Nephron (organoid): ENCODE data around the gene SINHCAF.

Experiments
- H3K27ac Mint-ChIP-seq, 3 experiments: 2 replicates each; pipeline ENCODE4 v1.8.0; 2020; ENCODE audit warnings: mixed read lengths in 3 of 3, mild to moderate bottlenecking in 2 of 3, moderate library complexity in 1 of 3
- H3K27me3 Mint-ChIP-seq: 2 replicates; pipeline ENCODE4 v1.8.0; 2021; ENCODE audit warnings: low read depth, mild to moderate bottlenecking, moderate library complexity, mixed read lengths
- H3K36me3 Mint-ChIP-seq: 2 replicates; pipeline ENCODE4 v1.8.0; 2020; ENCODE audit warnings: low read depth, mixed read lengths
- H3K4me1 Mint-ChIP-seq: 2 replicates; pipeline ENCODE4 v1.8.0; 2020; ENCODE audit warnings: mixed read lengths
- H3K4me3 Mint-ChIP-seq, 3 experiments: 2 replicates each; pipeline ENCODE4 v1.8.0; 2020; ENCODE audit warnings: mild to moderate bottlenecking in 3 of 3, mixed read lengths in 3 of 3, moderate library complexity in 2 of 3
- H3K9me3 Mint-ChIP-seq: 2 replicates; pipeline ENCODE4 v1.8.0; 2020; ENCODE audit warnings: mixed read lengths
- TF ChIP-seq, protein P1 (sequence below), 3 experiments: fragments of 200-600 bp; sonication (generic); IDR thresholded peaks; one replicate each; pipeline ENCODE4 v1.5.0; 2021; ENCODE audit warnings: antibody characterized with exemption in 3 of 3; ENCODE audit not compliant: unreplicated experiment in 3 of 3

Gene SINHCAF

DNA sequence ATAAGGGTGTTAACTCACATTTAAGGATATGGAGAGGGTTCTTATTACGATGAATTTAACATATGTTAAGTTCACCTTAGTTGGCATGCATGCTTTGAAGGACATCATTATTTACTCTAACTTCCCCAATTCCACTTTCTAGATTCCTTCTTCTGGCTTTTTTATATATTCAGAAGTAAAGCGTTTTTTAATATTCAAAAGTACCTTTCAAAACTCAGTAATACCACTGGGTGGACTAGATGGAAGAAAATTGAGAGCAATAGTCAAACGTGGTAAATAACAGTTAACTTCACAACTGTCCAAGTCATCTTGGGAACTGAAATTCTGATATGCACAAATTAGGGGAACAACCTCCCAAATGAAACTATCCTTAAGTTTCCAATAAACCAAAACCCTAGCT lies 9.1 kb downstream of the SINHCAF start:
- Mint-ChIP-seq H3K27me3 (no peaks in the 10 kb centered on the region), H3K4me1 (peaks cover 47% of the 10 kb centered on the region), H3K4me3 (peak overlapping the region in 2 of 3 experiments; percentile 44 to 66), H3K9me3 (peaks cover 4% of the 10 kb centered on the region), H3K27ac (peak overlapping the region in 2 of 3 experiments; percentile 1 to 23), H3K36me3 (peaks cover 30% of the 10 kb centered on the region)
- TF ChIP-seq, protein P1, sequence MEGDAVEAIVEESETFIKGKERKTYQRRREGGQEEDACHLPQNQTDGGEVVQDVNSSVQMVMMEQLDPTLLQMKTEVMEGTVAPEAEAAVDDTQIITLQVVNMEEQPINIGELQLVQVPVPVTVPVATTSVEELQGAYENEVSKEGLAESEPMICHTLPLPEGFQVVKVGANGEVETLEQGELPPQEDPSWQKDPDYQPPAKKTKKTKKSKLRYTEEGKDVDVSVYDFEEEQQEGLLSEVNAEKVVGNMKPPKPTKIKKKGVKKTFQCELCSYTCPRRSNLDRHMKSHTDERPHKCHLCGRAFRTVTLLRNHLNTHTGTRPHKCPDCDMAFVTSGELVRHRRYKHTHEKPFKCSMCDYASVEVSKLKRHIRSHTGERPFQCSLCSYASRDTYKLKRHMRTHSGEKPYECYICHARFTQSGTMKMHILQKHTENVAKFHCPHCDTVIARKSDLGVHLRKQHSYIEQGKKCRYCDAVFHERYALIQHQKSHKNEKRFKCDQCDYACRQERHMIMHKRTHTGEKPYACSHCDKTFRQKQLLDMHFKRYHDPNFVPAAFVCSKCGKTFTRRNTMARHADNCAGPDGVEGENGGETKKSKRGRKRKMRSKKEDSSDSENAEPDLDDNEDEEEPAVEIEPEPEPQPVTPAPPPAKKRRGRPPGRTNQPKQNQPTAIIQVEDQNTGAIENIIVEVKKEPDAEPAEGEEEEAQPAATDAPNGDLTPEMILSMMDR (IDR thresholded peaks at IDR 0.05; ENCODE audit: unreplicated experiment in 3 of 3), result no peak

DNA sequence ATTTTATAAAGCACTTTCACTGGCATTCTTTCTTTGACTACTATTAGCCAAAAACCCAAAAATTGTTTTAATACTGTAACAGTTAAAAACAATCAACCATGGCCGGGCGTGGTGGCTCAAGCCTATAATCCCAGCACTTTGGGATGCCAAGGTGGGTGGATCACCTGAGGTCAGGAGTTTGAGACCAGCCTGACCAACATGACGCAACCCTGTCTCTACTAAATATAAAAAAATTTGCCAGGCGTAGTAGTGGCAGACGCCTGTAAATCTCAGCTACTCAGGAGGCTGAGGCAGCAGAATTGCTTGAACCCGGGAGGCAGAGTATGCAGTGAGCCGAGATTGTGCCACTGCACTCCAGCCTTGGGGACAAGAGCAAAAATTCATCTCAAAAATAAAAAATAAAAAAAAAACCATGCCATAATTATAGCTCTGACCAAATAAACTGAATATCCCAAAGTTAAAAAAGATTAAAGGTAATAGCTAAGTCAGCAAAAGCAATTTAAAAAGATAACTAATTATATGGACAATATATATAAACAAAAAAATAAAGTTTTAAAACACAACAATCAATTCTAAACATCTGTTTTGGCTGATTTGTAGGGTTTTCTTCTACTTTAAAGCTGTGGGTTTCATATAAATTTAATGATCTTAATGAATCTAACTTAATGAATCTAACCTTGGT lies 10.0 kb downstream of the SINHCAF start:
- no peak overlapping the region for H3K4me3 Mint-ChIP-seq
- peaks cover 37% of the 10 kb centered on the region for H3K4me1 Mint-ChIP-seq
- no peak overlapping the region for H3K27ac Mint-ChIP-seq
- no peaks in the 10 kb centered on the region for H3K27me3 Mint-ChIP-seq
- TF ChIP-seq, protein P1 (IDR thresholded peaks at IDR 0.05; ENCODE audit: unreplicated experiment in 3 of 3), result no peak
- H3K36me3 Mint-ChIP-seq, result peaks cover 38% of the 10 kb centered on the region
- peaks cover 4% of the 10 kb centered on the region for H3K9me3 Mint-ChIP-seq

DNA sequence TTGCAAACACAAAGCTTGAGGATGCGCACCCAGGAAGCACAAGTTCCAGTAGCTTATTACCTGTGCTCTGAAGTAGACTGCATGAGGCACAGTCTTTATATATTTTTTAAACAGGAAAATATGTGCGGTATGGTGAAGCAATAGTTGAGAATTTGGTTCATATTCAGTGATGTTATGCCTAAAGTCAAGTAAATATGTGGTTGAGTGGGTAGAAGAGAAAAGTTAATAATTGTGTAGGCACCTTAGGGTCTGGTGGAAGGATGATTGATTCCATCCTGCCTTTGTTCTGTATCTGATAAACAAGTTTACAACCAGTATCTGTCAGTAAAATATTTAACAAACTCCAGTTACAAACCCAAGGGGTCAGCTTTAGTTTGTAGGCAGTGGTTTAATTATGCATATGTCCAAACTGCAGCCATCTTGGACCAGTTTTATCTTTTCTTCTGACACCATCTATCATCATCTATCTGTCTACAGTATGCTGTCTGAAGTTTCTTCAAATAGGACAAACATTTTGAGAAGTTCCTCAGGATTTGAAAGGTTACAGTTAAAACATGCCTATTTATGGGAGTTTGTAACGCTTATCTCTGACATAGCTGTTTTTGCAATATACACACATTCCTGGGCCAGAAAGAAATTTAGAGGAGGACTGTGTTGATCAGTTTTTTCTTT lies 10.8 kb downstream of the SINHCAF start:
- TF ChIP-seq, protein P1 (IDR thresholded peaks at IDR 0.05; ENCODE audit: unreplicated experiment in 3 of 3), result no peak
- Mint-ChIP-seq H3K27me3 (no peaks in the 10 kb centered on the region), H3K9me3 (peaks cover 4% of the 10 kb centered on the region), H3K27ac (peak overlapping the region in 2 of 3 experiments; percentile 16 to 69), H3K4me1 (peaks cover 30% of the 10 kb centered on the region), H3K36me3 (peaks cover 44% of the 10 kb centered on the region), H3K4me3 (no peak overlapping the region)

DNA sequence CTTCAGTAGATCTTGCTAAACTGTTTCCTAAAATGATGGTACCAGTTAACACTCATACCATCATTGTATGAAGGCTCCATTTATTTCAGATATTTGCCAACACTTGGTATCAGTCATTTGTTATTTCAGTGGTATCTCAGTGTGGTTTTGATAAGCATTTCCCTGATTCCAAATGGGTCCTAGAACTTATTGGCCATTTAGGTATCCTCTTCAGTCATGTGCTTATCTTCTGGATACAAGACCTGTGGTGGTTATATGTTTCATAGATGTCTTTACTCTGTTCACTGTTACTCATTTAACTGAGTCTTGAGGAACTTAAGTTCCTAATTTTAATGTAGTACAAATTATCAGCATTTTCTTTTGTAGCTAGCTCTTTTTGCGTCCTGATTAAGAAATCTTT lies 13.5 kb downstream of the SINHCAF start:
- Mint-ChIP-seq H3K9me3 (peaks cover 4% of the 10 kb centered on the region), H3K4me3 (no peak overlapping the region), H3K27ac (no peak overlapping the region), H3K27me3 (no peaks in the 10 kb centered on the region), H3K4me1 (peaks cover 8% of the 10 kb centered on the region), H3K36me3 (peaks cover 62% of the 10 kb centered on the region)
- TF ChIP-seq, protein P1 (IDR thresholded peaks at IDR 0.05; ENCODE audit: unreplicated experiment in 3 of 3), result no peak

DNA sequence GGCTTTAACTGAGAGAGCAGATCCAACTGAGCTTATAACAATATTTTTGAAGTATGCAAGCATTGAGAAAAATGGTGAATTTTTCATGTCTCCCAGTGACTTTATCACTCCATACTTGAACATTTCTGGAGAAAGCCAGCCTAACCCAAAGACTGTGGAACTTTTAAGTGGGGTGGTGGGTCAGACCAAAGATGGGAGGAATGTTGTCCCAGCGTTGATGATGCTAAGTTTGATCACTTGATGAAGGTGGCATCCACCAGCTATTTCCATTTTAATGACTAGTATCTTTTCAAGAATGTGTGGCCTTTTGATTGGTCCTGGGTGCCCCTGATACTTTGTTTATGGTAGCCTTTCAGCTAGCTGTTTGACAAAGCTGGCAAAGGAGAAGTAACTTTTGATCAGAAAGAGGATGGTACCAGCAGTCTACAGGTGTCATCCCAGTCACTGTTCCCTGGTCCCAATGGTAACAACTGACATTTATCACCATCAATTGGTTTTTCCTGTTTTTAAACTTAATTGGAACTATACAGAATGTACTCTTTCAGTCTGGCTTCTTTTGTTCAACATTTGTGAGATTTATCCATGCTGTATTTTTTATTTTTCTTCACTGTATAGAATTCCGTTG lies 14.2 kb downstream of the SINHCAF start:
- peaks cover 1% of the 10 kb centered on the region for H3K4me1 Mint-ChIP-seq
- H3K4me3 Mint-ChIP-seq, result no peak overlapping the region
- no peak overlapping the region for H3K27ac Mint-ChIP-seq
- peaks cover 6% of the 10 kb centered on the region for H3K9me3 Mint-ChIP-seq
- TF ChIP-seq, protein P1 (IDR thresholded peaks at IDR 0.05; ENCODE audit: unreplicated experiment in 3 of 3), result no peak
- no peaks in the 10 kb centered on the region for H3K27me3 Mint-ChIP-seq
- peaks cover 68% of the 10 kb centered on the region for H3K36me3 Mint-ChIP-seq
